HEK293 (cell line): ENCODE data around the gene CACNA1F.
A peak's percentile ranks its signal among the peaks of the same experiment; 100 is the strongest.

ENCODE experiments used
- CTCF ChIA-PET: fragments of 350-600 bp; formaldehyde crosslinking; extraction: SDS; loops from one replicate; lab custom pipeline; 2021; ENCODE audit warnings: antibody characterized with exemption; lab: Yijun Ruan, JAX
- POLR2A ChIA-PET: fragments of 300-600 bp; formaldehyde crosslinking; extraction: SDS; loops from one replicate; lab custom pipeline; 2020; ENCODE audit warnings: antibody characterized with exemption, inconsistent platforms; lab: Yijun Ruan, JAX
- H3K27ac ChIP-seq: fragments of 200-500 bp; sonication (Bioruptor generic); 2 replicates; pipeline ENCODE4 v1.5.1; 2014; ENCODE audit warnings: low read depth, low read length, control low read depth, inconsistent platforms; ENCODE audit errors: extremely low read depth
- H3K36me3 ChIP-seq, 2 experiments: fragments of 200-500 bp in 1 of 2; sonication (Bioruptor generic) in 1 of 2; 1 replicate in 1 of 2; 2 replicates in 1 of 2; pipeline ENCODE4 v1.5.1; 2014 to 2017; ENCODE audit warnings: inconsistent platforms in 2 of 2, low read length in 2 of 2; ENCODE audit not compliant: control insufficient read depth in 2 of 2, insufficient read depth in 1 of 2
- H3K4me1 ChIP-seq: fragments of 200-500 bp; sonication (Bioruptor generic); 2 replicates; pipeline ENCODE4 v1.5.1; 2014; ENCODE audit warnings: mild to moderate bottlenecking, low read length, inconsistent platforms; ENCODE audit not compliant: control insufficient read depth, insufficient read depth
- H3K4me3 ChIP-seq: 2 replicates; pipeline ENCODE4 v1.5.1; 2011; ENCODE audit warnings: low read depth, mild to moderate bottlenecking, control low read depth, low read length, moderate library complexity
- H3K9me3 ChIP-seq: fragments of 200-500 bp; sonication (Bioruptor generic); 2 replicates; pipeline ENCODE4 v1.5.1; 2014; ENCODE audit warnings: low read depth, low read length, inconsistent platforms; ENCODE audit not compliant: control insufficient read depth, insufficient read depth
- BCL11B ChIP-seq: fragments of 450-650 bp; formaldehyde crosslinking; IDR thresholded peaks from 2 replicates; pipeline ENCODE4 v1.5.1; 2016; ENCODE audit warnings: low read depth, missing biosample characterization, missing genetic modification characterization
- CTCF ChIP-seq: fragments of 450-650 bp; formaldehyde crosslinking; IDR thresholded peaks from 2 replicates; pipeline ENCODE4 v1.5.1; 2016; ENCODE audit warnings: missing biosample characterization, missing genetic modification characterization
- GFI1B ChIP-seq: fragments of 450-650 bp; formaldehyde crosslinking; IDR thresholded peaks from 2 replicates; pipeline ENCODE4 v1.5.1; 2016; ENCODE audit warnings: missing biosample characterization, missing genetic modification characterization
- KLF8 ChIP-seq: fragments of 450-650 bp; formaldehyde crosslinking; IDR thresholded peaks from 2 replicates; pipeline ENCODE4 v1.5.1; 2016; ENCODE audit warnings: missing biosample characterization, missing genetic modification characterization
- SALL2 ChIP-seq: fragments of 450-650 bp; formaldehyde crosslinking; IDR thresholded peaks from 2 replicates; pipeline ENCODE4 v1.5.0; 2017; ENCODE audit warnings: missing biosample characterization, mild to moderate bottlenecking, missing genetic modification characterization, borderline replicate concordance
- SCRT1 ChIP-seq: fragments of 450-650 bp; formaldehyde crosslinking; IDR thresholded peaks from 2 replicates; pipeline ENCODE4 v1.5.1; 2016; ENCODE audit warnings: missing biosample characterization, missing genetic modification characterization, borderline replicate concordance
- YY1 ChIP-seq: fragments of 450-650 bp; formaldehyde crosslinking; IDR thresholded peaks from 2 replicates; pipeline ENCODE4 v1.5.1; 2018; ENCODE audit warnings: missing biosample characterization, missing genetic modification characterization
- ZEB2 ChIP-seq: fragments of 450-650 bp; formaldehyde crosslinking; IDR thresholded peaks from 2 replicates; pipeline ENCODE4 v1.5.1; 2016; ENCODE audit warnings: missing biosample characterization, missing genetic modification characterization
- ZNF112 ChIP-seq: fragments of 450-650 bp; formaldehyde crosslinking; IDR thresholded peaks from 2 replicates; pipeline ENCODE4 v1.5.0; 2017; ENCODE audit warnings: missing biosample characterization, missing genetic modification characterization
- ZNF133 ChIP-seq: fragments of 450-650 bp; formaldehyde crosslinking; IDR thresholded peaks from 2 replicates; pipeline ENCODE4 v1.5.1; 2016; ENCODE audit warnings: missing biosample characterization, missing genetic modification characterization
- ZNF140 ChIP-seq: fragments of 450-650 bp; formaldehyde crosslinking; IDR thresholded peaks from 2 replicates; pipeline ENCODE4 v1.5.1; 2016; ENCODE audit warnings: missing biosample characterization, missing genetic modification characterization
- ZNF146 ChIP-seq: fragments of 450-650 bp; formaldehyde crosslinking; IDR thresholded peaks from 2 replicates; pipeline ENCODE4 v1.5.1; 2016; ENCODE audit warnings: missing biosample characterization, missing genetic modification characterization
- ZNF175 ChIP-seq: fragments of 450-650 bp; formaldehyde crosslinking; IDR thresholded peaks from 2 replicates; pipeline ENCODE4 v1.5.1; 2016; ENCODE audit warnings: missing biosample characterization, missing genetic modification characterization
- ZNF202 ChIP-seq: fragments of 450-650 bp; formaldehyde crosslinking; IDR thresholded peaks from 2 replicates; pipeline ENCODE4 v1.5.1; 2016; ENCODE audit warnings: missing biosample characterization, missing genetic modification characterization, borderline replicate concordance
- ZNF248 ChIP-seq: fragments of 450-650 bp; formaldehyde crosslinking; IDR thresholded peaks from 2 replicates; pipeline ENCODE4 v1.5.1; 2017; ENCODE audit warnings: missing biosample characterization, missing genetic modification characterization
- ZNF280C ChIP-seq: fragments of 450-650 bp; formaldehyde crosslinking; IDR thresholded peaks from 2 replicates; pipeline ENCODE4 v1.5.1; 2016; ENCODE audit warnings: missing biosample characterization, missing genetic modification characterization
- ZNF404 ChIP-seq: fragments of 450-650 bp; formaldehyde crosslinking; IDR thresholded peaks from 2 replicates; pipeline ENCODE4 v1.5.1; 2017; ENCODE audit warnings: missing biosample characterization, missing genetic modification characterization
- ZNF544 ChIP-seq: fragments of 450-650 bp; formaldehyde crosslinking; IDR thresholded peaks from 2 replicates; pipeline ENCODE4 v1.5.0; 2017; ENCODE audit warnings: missing biosample characterization, missing genetic modification characterization
- ZNF561 ChIP-seq: fragments of 450-650 bp; IDR thresholded peaks from 2 replicates; pipeline ENCODE4 v1.5.1; 2018; ENCODE audit warnings: missing biosample characterization, missing genetic modification characterization, borderline replicate concordance
- ZNF658 ChIP-seq: fragments of 450-650 bp; formaldehyde crosslinking; IDR thresholded peaks from 2 replicates; pipeline ENCODE4; 2016; ENCODE audit warnings: missing biosample characterization, missing genetic modification characterization
- ZNF701 ChIP-seq: fragments of 450-650 bp; formaldehyde crosslinking; IDR thresholded peaks from 2 replicates; pipeline ENCODE4 v1.5.1; 2016; ENCODE audit warnings: missing biosample characterization, missing genetic modification characterization
- ZNF707 ChIP-seq: fragments of 450-650 bp; formaldehyde crosslinking; IDR thresholded peaks from 2 replicates; pipeline ENCODE4 v1.5.1; 2016; ENCODE audit warnings: missing biosample characterization, missing genetic modification characterization
- ZNF776 ChIP-seq: fragments of 450-650 bp; formaldehyde crosslinking; IDR thresholded peaks from 2 replicates; pipeline ENCODE4 v1.5.0; 2017; ENCODE audit warnings: missing biosample characterization, missing genetic modification characterization, borderline replicate concordance
- ZNF830 ChIP-seq: fragments of 450-650 bp; IDR thresholded peaks from 2 replicates; pipeline ENCODE4 v1.5.0; 2018; ENCODE audit warnings: missing biosample characterization, missing genetic modification characterization, low read depth, mild to moderate bottlenecking, moderate library complexity
- TF ChIP-seq, protein P1 (sequence below): fragments of 450-650 bp; formaldehyde crosslinking; IDR thresholded peaks from 2 replicates; pipeline ENCODE4 v1.5.1; 2016; ENCODE audit warnings: missing biosample characterization, missing genetic modification characterization
- TF ChIP-seq, protein P2 (sequence below): fragments of 450-650 bp; formaldehyde crosslinking; IDR thresholded peaks from 2 replicates; pipeline ENCODE4 v1.5.1; 2016; ENCODE audit warnings: missing biosample characterization, missing genetic modification characterization

CACNA1F gene

GRCh38 chrX:49155900-49156837 is 77.0 kb downstream of the CACNA1F start (continued):
- TF ChIP-seq ZNF146 (tag by site-specific recombination) = no peak

DNA sequence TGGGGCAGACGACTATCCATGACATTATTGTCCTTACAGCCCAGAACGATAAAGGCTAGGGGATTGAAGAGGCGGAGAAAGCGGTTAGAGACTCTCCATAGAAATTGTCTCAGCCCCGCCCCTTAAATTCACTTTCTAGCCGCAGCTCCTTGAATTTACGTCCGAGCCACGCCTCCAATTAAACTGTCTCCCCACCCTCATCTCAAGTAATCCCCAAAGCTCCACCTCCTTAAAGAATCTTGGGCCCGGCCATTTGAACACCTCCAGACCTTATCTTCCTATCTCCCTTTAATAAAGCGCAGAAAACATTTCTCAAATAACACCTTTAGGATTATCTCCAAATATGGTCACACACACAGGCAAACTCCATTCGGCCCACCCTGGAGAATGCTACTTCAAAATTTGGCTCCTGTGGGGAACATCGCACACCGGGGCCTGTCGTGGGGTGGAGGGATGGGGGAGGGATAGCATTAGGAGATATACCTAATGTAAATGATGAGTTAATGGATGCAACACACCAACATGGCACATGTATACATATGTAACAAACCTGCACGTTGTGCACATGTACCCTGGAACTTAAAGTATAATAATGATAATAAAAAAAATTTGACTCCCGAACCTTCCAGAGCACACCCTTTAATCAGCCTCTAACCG is 77.8 kb downstream of the CACNA1F start:
- Histone ChIP-seq H3K4me3 (no peak overlapping the region), H3K27ac (peak overlapping the region; percentile 79)
- POLR2A ChIA-PET = interaction anchor here (0.6 to 1.0 kb wide), 5 partner anchors 11 to 36 kb away, joined by 3 to 10 read pairs (median 5); partner anchors contain the start of gene PLP2
- no peak for TF ChIP-seq ZNF133 (tag by site-specific recombination)
- TF ChIP-seq ZNF701 (tag by site-specific recombination) = no peak
- no peak for TF ChIP-seq ZNF404
- TF ChIP-seq ZNF280C (tag by site-specific recombination) = no peak
- no peak for TF ChIP-seq ZNF175 (tag by site-specific recombination)
- peak; percentile 71 for TF ChIP-seq ZEB2
- no peak for TF ChIP-seq BCL11B
- no peak for TF ChIP-seq ZNF140 (tag by site-specific recombination)
- TF ChIP-seq ZNF544 (tag by site-specific recombination) = no peak
- no peak for TF ChIP-seq ZNF112 (tag by site-specific recombination)
- no peak for TF ChIP-seq ZNF561 (tag by site-specific recombination)
- TF ChIP-seq, protein P1, sequence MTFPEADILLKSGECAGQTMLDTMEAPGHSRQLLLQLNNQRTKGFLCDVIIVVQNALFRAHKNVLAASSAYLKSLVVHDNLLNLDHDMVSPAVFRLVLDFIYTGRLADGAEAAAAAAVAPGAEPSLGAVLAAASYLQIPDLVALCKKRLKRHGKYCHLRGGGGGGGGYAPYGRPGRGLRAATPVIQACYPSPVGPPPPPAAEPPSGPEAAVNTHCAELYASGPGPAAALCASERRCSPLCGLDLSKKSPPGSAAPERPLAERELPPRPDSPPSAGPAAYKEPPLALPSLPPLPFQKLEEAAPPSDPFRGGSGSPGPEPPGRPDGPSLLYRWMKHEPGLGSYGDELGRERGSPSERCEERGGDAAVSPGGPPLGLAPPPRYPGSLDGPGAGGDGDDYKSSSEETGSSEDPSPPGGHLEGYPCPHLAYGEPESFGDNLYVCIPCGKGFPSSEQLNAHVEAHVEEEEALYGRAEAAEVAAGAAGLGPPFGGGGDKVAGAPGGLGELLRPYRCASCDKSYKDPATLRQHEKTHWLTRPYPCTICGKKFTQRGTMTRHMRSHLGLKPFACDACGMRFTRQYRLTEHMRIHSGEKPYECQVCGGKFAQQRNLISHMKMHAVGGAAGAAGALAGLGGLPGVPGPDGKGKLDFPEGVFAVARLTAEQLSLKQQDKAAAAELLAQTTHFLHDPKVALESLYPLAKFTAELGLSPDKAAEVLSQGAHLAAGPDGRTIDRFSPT (tag by site-specific recombination) = no peak
- TF ChIP-seq CTCF = no peak
- no peak for TF ChIP-seq YY1 (tag by site-specific recombination)
- TF ChIP-seq ZNF658 (tag by site-specific recombination) = no peak
- TF ChIP-seq ZNF202 (tag by site-specific recombination) = no peak
- TF ChIP-seq, protein P2, sequence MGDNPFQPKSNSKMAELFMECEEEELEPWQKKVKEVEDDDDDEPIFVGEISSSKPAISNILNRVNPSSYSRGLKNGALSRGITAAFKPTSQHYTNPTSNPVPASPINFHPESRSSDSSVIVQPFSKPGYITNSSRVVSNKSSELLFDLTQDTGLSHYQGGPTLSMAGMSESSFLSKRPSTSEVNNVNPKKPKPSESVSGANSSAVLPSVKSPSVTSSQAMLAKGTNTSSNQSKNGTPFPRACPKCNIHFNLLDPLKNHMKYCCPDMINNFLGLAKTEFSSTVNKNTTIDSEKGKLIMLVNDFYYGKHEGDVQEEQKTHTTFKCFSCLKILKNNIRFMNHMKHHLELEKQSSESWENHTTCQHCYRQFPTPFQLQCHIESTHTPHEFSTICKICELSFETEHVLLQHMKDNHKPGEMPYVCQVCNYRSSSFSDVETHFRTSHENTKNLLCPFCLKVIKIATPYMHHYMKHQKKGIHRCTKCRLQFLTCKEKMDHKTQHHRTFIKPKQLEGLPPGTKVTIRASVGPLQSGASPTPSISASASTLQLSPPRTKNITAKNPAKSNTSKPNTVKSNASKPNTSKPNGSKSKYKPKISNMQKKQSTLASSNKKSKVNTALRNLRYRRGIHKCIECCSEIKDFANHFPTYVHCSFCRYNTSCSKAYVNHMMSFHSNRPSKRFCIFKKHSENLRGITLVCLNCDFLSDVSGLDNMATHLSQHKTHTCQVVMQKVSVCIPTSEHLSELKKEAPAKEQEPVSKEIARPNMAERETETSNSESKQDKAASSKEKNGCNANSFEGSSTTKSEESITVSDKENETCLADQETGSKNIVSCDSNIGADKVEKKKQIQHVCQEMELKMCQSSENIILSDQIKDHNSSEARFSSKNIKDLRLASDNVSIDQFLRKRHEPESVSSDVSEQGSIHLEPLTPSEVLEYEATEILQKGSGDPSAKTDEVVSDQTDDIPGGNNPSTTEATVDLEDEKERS (tag by site-specific recombination) = no peak
- TF ChIP-seq ZNF830 = no peak
- TF ChIP-seq GFI1B (tag by site-specific recombination) = no peak
- TF ChIP-seq SALL2 (tag by site-specific recombination) = no peak
- no peak for TF ChIP-seq SCRT1 (tag by site-specific recombination)
- no peak for TF ChIP-seq ZNF248 (tag by site-specific recombination)
- TF ChIP-seq KLF8 (tag by site-specific recombination) = no peak
- no peak for TF ChIP-seq ZNF776 (tag by site-specific recombination)
- no peak for TF ChIP-seq ZNF707 (tag by site-specific recombination)

More for the DNA sequence above, 77.8 kb downstream of the CACNA1F start:
- CTCF ChIA-PET = interaction anchor here (0.5 to 1.0 kb wide), 15 partner anchors 10 to 1019 kb away, joined by 3 to 14 read pairs (median 4); partner anchors contain the start of gene GPKOW
- no peaks in the 10 kb centered on the region for H3K36me3 ChIP-seq
- H3K9me3 ChIP-seq = no peaks in the 10 kb centered on the region
- no peaks in the 10 kb centered on the region for H3K4me1 ChIP-seq
